GM19238 (cell line): ENCODE measurements around the gene ASPHD2.
"Not testable (repeated sequence)": the region's sequence is repeated elsewhere in the genome, so short reads cannot be mapped to it uniquely, and the experiment has no call there.

Source experiments
- DNase-seq: peaks from one replicate; pipeline ENCODE4 v3.0.0; 2011; ENCODE audit warnings: low spot score; ENCODE audit not compliant: insufficient read length

ASPHD2 gene

GRCh38 chr22:26428515-26429457 lies at the start of gene ASPHD2:
TSS of gene ASPHD2 (plus strand) at chr22:26429260. CDS start at chr22:26433616, 4,356 bp downstream.
- peak; percentile 87 for DNase-seq

GRCh38 chr22:26380072-26380830 lies 48.8 kb upstream of the ASPHD2 start:
- DNase-seq = no peak

- DNase-seq = no peak
Measured at GRCh38 chr22:26382782-26383181, 46.3 kb upstream of the ASPHD2 start.

GRCh38 chr22:26383968-26384556 lies 45.0 kb upstream of the ASPHD2 start:
- no peak for DNase-seq

GRCh38 chr22:26385164-26385563 lies 43.9 kb upstream of the ASPHD2 start:
- no peak for DNase-seq

- no peak for DNase-seq
Measured at GRCh38 chr22:26389125-26389524, 39.9 kb upstream of the ASPHD2 start.

- DNase-seq = no peak
Measured at GRCh38 chr22:26391091-26391490, 38.0 kb upstream of the ASPHD2 start.

GRCh38 chr22:26391623-26392022 lies 37.4 kb upstream of the ASPHD2 start:
- DNase-seq = no peak

GRCh38 chr22:26393929-26394328 lies 35.1 kb upstream of the ASPHD2 start:
- no peak for DNase-seq

GRCh38 chr22:26394777-26395176 lies 34.3 kb upstream of the ASPHD2 start:
- DNase-seq = no peak

- no peak for DNase-seq
Measured at GRCh38 chr22:26395926-26396325, 33.1 kb upstream of the ASPHD2 start.

GRCh38 chr22:26398741-26399153 lies 30.3 kb upstream of the ASPHD2 start:
- peak; percentile 47 for DNase-seq

GRCh38 chr22:26399289-26399688 lies 29.8 kb upstream of the ASPHD2 start:
- no peak for DNase-seq

GRCh38 chr22:26401726-26402125 lies 27.3 kb upstream of the ASPHD2 start:
- no peak for DNase-seq

- no peak for DNase-seq
Measured at GRCh38 chr22:26404851-26405421, 24.1 kb upstream of the ASPHD2 start.

- DNase-seq = no peak
Measured at GRCh38 chr22:26406118-26406517, 22.9 kb upstream of the ASPHD2 start.

- DNase-seq = not testable (repeated sequence)
Measured at GRCh38 chr22:26408562-26409220, 20.4 kb upstream of the ASPHD2 start.

- DNase-seq = no peak
Measured at GRCh38 chr22:26409719-26410335, 19.2 kb upstream of the ASPHD2 start.

- no peak for DNase-seq
Measured at GRCh38 chr22:26410386-26410785, 18.7 kb upstream of the ASPHD2 start.

GRCh38 chr22:26414347-26414746 lies 14.7 kb upstream of the ASPHD2 start:
- DNase-seq = no peak

GRCh38 chr22:26416256-26416655 lies 12.8 kb upstream of the ASPHD2 start:
- no peak for DNase-seq
